ENCODE measurements around the gene SLC46A1.

SLC46A1 gene

GRCh38 chr17:28367641-28368305 lies 38.2 kb downstream of the SLC46A1 start:
- H3K36me3 ChIP-seq (replicated peaks; ENCODE audit: insufficient read depth, low read length) = no peaks in the 10 kb centered on the region
- H3K79me2 ChIP-seq (ENCODE audit: low read length) = no peaks in the 10 kb centered on the region
- no peak for DNase-seq
- H3K9me2 ChIP-seq (replicated peaks; ENCODE audit: insufficient read depth, low read length) = no peaks in the 10 kb centered on the region
- no peaks in the 10 kb centered on the region for H3K9me3 ChIP-seq (replicated peaks; ENCODE audit: insufficient read depth, low read length)
- H3K4me1 ChIP-seq (ENCODE audit: low read length) = 0 out of 2 replicates have a peak, but pooled peaks cover 4% of the 10 kb centered on the region
- no peak overlapping the region for H3K27ac ChIP-seq (ENCODE audit: low read length)
- no peaks in the 10 kb centered on the region for H4K20me1 ChIP-seq (ENCODE audit: insufficient read depth, low read length)
- no peak overlapping the region for H3K4me2 ChIP-seq (ENCODE audit: low read depth, low read length)
- TF ChIP-seq CTCF (IDR thresholded peaks at IDR 0.05; ENCODE audit: low read length) (no peak), EZH2phosphoT487 (IDR thresholded peaks at IDR 0.05; ENCODE audit: low read length) (no peak), EZH2 (optimal IDR thresholded peaks at IDR 0.05; ENCODE audit: low read depth, low read length) (no peak)
- H3K9ac ChIP-seq (ENCODE audit: low read length) = no peak overlapping the region
- no peak overlapping the region for H2AFZ ChIP-seq (ENCODE audit: low read length)
- peaks cover 15% of the 10 kb centered on the region for H3F3A ChIP-seq (ENCODE audit: insufficient read depth, low read length)
- no peak overlapping the region for H3K4me3 ChIP-seq (ENCODE audit: low read length)
- no peaks in the 10 kb centered on the region for H3K27me3 ChIP-seq (replicated peaks; ENCODE audit: insufficient read depth, low read length)

GRCh38 chr17:28366605-28367004 lies 39.4 kb downstream of the SLC46A1 start:
- no peak for DNase-seq
- H3K4me3 ChIP-seq (ENCODE audit: low read length) = no peak overlapping the region
- peaks cover 12% of the 10 kb centered on the region for H3F3A ChIP-seq (ENCODE audit: insufficient read depth, low read length)
- no peaks in the 10 kb centered on the region for H3K9me3 ChIP-seq (replicated peaks; ENCODE audit: insufficient read depth, low read length)
- H3K27ac ChIP-seq (ENCODE audit: low read length) = no peak overlapping the region
- TF ChIP-seq EZH2phosphoT487 (IDR thresholded peaks at IDR 0.05; ENCODE audit: low read length) (no peak), EZH2 (optimal IDR thresholded peaks at IDR 0.05; ENCODE audit: low read depth, low read length) (no peak), CTCF (IDR thresholded peaks at IDR 0.05; ENCODE audit: low read length) (no peak)
- H3K4me1 ChIP-seq (ENCODE audit: low read length) = 0 out of 2 replicates have a peak, but pooled peaks cover 4% of the 10 kb centered on the region
- H3K9ac ChIP-seq (ENCODE audit: low read length) = no peak overlapping the region
- no peaks in the 10 kb centered on the region for H3K9me2 ChIP-seq (replicated peaks; ENCODE audit: insufficient read depth, low read length)
- H4K20me1 ChIP-seq (ENCODE audit: insufficient read depth, low read length) = no peaks in the 10 kb centered on the region
- no peak overlapping the region for H2AFZ ChIP-seq (ENCODE audit: low read length)
- H3K27me3 ChIP-seq (replicated peaks; ENCODE audit: insufficient read depth, low read length) = no peaks in the 10 kb centered on the region
- no peak overlapping the region for H3K4me2 ChIP-seq (ENCODE audit: low read depth, low read length)
- H3K79me2 ChIP-seq (ENCODE audit: low read length) = no peaks in the 10 kb centered on the region
- H3K36me3 ChIP-seq (replicated peaks; ENCODE audit: insufficient read depth, low read length) = no peaks in the 10 kb centered on the region; the same call in 1 of the 2 replicates

- Histone ChIP-seq H3K9me2 (replicated peaks; ENCODE audit: insufficient read depth, low read length) (no peaks in the 10 kb centered on the region), H3K4me1 (ENCODE audit: low read length) (no peaks in the 10 kb centered on the region), H3K4me2 (ENCODE audit: low read depth, low read length) (no peak overlapping the region), H3K27me3 (replicated peaks; ENCODE audit: insufficient read depth, low read length) (no peaks in the 10 kb centered on the region), H3K4me3 (ENCODE audit: low read length) (no peak overlapping the region), H3F3A (ENCODE audit: insufficient read depth, low read length) (peaks cover 2% of the 10 kb centered on the region), H2AFZ (ENCODE audit: low read length) (no peak overlapping the region), H3K27ac (ENCODE audit: low read length) (no peak overlapping the region), H3K9ac (ENCODE audit: low read length) (no peak overlapping the region), H3K79me2 (ENCODE audit: low read length) (0 out of 2 replicates have a peak, but pooled peaks cover 2% of the 10 kb centered on the region), H4K20me1 (ENCODE audit: insufficient read depth, low read length) (no peaks in the 10 kb centered on the region), H3K36me3 (replicated peaks; ENCODE audit: insufficient read depth, low read length) (no peaks in the 10 kb centered on the region; the same call in 1 of the 2 replicates), H3K9me3 (replicated peaks; ENCODE audit: insufficient read depth, low read length) (no peaks in the 10 kb centered on the region)
- TF ChIP-seq EZH2phosphoT487 (IDR thresholded peaks at IDR 0.05; ENCODE audit: low read length) (no peak), CTCF (IDR thresholded peaks at IDR 0.05; ENCODE audit: low read length) (no peak), EZH2 (optimal IDR thresholded peaks at IDR 0.05; ENCODE audit: low read depth, low read length) (no peak)
- DNase-seq = no peak
Measured at GRCh38 chr17:28365487-28365886, 40.5 kb downstream of the SLC46A1 start.

Measured in MM.1S (cell line).